ENCODE measurements around the gene TK2.

The TK2 gene

DNA sequence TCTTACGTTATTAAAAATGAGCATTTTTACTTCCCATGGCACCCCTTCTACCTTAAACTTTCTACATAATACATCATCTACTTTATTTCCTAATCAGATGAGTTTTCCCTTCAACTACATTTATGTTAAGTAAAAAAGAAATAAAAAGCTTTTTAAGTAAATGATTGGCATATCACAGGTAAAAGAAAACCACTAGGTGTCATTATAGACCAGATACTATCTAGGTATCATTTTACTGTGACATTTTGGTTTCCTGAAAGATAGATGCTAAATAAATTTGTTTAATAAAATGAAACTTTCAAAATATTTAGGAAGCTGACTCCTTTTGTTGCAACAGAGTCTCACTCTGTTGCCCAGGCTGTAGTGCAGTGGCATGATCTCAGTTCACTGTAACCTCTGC lies 12.5 kb upstream of the TK2 start:
- H3K4me1 ChIP-seq: peaks cover 0 to 1% (median 0%) of the 10 kb centered on the region in 4 donors
- H3K9me3 ChIP-seq: no peaks in the 10 kb centered on the region
- intact Hi-C loops (cut with DNase I; ENCODE audit: low total_unique reads): no loop called here
- no peaks in the 10 kb centered on the region for H3K27me3 ChIP-seq
- DNase-seq: no peak
- no peak overlapping the region for H3K4me3 ChIP-seq
- TF ChIP-seq, protein P1, sequence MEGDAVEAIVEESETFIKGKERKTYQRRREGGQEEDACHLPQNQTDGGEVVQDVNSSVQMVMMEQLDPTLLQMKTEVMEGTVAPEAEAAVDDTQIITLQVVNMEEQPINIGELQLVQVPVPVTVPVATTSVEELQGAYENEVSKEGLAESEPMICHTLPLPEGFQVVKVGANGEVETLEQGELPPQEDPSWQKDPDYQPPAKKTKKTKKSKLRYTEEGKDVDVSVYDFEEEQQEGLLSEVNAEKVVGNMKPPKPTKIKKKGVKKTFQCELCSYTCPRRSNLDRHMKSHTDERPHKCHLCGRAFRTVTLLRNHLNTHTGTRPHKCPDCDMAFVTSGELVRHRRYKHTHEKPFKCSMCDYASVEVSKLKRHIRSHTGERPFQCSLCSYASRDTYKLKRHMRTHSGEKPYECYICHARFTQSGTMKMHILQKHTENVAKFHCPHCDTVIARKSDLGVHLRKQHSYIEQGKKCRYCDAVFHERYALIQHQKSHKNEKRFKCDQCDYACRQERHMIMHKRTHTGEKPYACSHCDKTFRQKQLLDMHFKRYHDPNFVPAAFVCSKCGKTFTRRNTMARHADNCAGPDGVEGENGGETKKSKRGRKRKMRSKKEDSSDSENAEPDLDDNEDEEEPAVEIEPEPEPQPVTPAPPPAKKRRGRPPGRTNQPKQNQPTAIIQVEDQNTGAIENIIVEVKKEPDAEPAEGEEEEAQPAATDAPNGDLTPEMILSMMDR (IDR thresholded peaks at IDR 0.05): no peak
- H3K27ac ChIP-seq: no peak overlapping the region
- H3K36me3 ChIP-seq: peaks cover 12 to 51% (median 21%) of the 10 kb centered on the region in 3 donors

DNA sequence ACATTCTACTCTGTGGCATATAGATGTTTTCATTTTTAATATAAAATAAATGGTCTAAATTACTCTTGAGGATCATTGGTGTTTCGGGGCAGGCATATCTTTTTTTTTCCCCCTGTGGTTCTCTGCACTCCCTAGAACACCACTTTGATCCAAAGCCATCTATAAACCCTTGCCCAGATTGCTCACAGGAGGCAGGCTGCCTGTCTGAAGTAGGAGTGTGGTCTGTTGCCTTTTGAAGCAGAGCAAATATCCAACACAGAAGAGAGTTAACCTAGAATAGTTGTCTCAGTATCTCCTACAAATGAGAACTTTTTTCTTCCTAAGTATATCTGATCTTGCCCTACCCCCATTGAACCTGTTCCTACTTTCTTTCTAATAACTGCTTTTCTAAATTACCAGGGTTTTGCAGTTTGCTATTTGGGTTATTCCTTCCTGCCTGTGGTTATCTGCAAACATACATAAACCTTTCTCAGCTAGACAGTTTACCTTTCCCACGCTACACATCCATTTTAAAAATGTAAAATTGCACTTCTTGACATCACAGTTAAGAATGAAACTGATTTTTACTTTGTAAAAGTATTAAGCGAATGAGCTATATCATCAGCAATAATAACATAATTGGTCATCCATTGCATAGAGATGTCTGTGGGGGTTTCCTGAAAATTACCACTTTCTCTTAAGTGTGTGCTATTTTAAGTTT lies 11.6 kb upstream of the TK2 start:
- no peaks in the 10 kb centered on the region for H3K27me3 ChIP-seq
- no peaks in the 10 kb centered on the region for H3K9me3 ChIP-seq
- H3K27ac ChIP-seq: no peak overlapping the region
- DNase-seq: no peak
- peaks cover 8 to 52% (median 14%) of the 10 kb centered on the region in 3 donors for H3K36me3 ChIP-seq
- intact Hi-C loops (cut with DNase I; ENCODE audit: low total_unique reads): no loop called here
- TF ChIP-seq, protein P1 (IDR thresholded peaks at IDR 0.05): no peak
- peaks cover 0 to 10% (median 0%) of the 10 kb centered on the region in 4 donors for H3K4me1 ChIP-seq
- no peak overlapping the region for H3K4me3 ChIP-seq

DNA sequence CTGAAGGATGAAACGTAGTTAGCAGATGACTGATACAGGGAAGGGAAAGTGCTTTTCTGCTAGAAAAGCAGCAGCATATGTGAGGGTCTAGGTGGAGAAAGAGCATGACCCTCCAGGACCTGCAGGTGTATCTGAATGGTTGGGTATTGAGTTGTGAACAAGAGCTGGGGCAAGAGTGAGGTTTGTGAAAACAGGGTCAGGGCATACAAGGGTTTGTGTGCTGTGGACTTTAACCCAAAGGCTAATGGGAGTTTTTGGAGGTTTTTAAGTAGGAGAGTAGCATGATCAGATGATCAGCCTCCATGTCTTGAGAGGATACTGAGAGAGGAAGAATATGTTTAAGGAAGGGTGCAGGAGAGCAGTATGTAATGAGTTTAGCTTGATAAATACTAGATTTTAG lies 10.2 kb upstream of the TK2 start:
- Histone ChIP-seq H3K36me3 (peaks cover 0 to 40% (median 5%) of the 10 kb centered on the region in 3 donors), H3K27ac (no peak overlapping the region), H3K27me3 (no peaks in the 10 kb centered on the region), H3K4me3 (no peak overlapping the region), H3K9me3 (no peaks in the 10 kb centered on the region), H3K4me1 (peaks cover 0 to 19% (median 0%) of the 10 kb centered on the region in 4 donors)
- intact Hi-C loops (cut with DNase I; ENCODE audit: low total_unique reads): no loop called here
- no peak for DNase-seq
- TF ChIP-seq, protein P1 (IDR thresholded peaks at IDR 0.05): no peak

- intact Hi-C loops (cut with DNase I; ENCODE audit: low total_unique reads): loop anchor here (5.0 kb wide), 1 partner anchor 77 kb away; no protein-coding TSS in a partner anchor
- H3K36me3 ChIP-seq: peaks cover 0 to 15% (median 0%) of the 10 kb centered on the region in 3 donors
- TF ChIP-seq, protein P1 (IDR thresholded peaks at IDR 0.05): no peak
- no peak overlapping the region for H3K4me3 ChIP-seq
- no peaks in the 10 kb centered on the region for H3K9me3 ChIP-seq
- H3K27ac ChIP-seq: no peak overlapping the region
- no peaks in the 10 kb centered on the region for H3K27me3 ChIP-seq
- peaks cover 0 to 51% (median 29%) of the 10 kb centered on the region in 4 donors for H3K4me1 ChIP-seq
- DNase-seq: no peak
Observed at GRCh38 chr16:66554495-66554894, 4.6 kb upstream of the TK2 start.

DNA sequence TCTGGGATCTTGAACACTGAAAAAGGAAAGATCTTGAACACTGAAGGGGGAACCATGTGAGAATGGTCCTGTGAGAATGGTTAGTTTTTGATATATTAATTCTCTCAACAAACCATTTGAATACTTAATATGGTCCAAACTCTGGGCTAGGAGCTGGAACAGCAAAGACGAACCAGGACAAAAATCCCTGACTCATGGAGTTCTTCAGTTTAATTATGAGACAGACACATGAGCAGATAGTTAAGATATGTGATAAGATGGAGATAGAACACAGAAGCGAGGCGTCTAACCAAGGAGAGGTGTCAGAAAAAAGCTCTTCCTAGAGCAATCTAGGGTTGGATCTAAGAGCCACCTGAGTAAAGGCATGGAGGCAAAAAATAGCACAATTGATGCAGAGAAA lies 4.1 kb upstream of the TK2 start:
- no peak overlapping the region for H3K27ac ChIP-seq
- intact Hi-C loops (cut with DNase I; ENCODE audit: low total_unique reads): loop anchor here (5.0 kb wide), 1 partner anchor 77 kb away; no protein-coding TSS in a partner anchor
- TF ChIP-seq, protein P1 (IDR thresholded peaks at IDR 0.05): no peak
- no peaks in the 10 kb centered on the region for H3K9me3 ChIP-seq
- peaks cover 0 to 55% (median 31%) of the 10 kb centered on the region in 4 donors for H3K4me1 ChIP-seq
- H3K27me3 ChIP-seq: no peaks in the 10 kb centered on the region
- DNase-seq: no peak
- no peak overlapping the region for H3K4me3 ChIP-seq
- peaks cover 0 to 15% (median 0%) of the 10 kb centered on the region in 3 donors for H3K36me3 ChIP-seq
